ENCODE data around the gene PPP1R26.

PPP1R26 gene

DNA sequence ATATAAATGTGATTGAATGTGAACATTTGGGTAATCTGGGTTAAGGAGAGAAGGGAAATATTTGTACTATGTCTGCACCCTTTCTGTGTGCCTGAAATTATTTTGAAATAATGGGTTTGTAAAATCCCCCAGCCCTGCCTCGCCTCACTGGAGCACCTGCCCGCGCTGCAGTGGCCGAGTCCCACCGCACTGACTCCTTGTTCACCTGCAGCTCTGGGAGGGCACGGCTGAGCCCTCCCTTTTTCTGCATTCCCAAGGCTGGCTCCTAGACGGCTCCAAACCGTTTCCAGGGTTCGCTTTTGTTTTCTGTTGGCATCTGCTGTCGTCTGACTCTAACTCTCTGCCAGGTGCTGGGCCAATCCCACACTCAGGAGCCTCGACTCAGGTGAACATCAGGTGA lies 17.6 kb upstream of the PPP1R26 start:
- Histone ChIP-seq H3K4me2 (no peak overlapping the region), H3K27me3 (no peaks in the 10 kb centered on the region), H3K9ac (no peak overlapping the region), H3K4me1 (peaks cover 5% of the 10 kb centered on the region), H3K27ac (no peak overlapping the region), H3K4me3 (no peak overlapping the region), H3K36me3 (no peaks in the 10 kb centered on the region), H4K20me1 (no peaks in the 10 kb centered on the region), H3K9me3 (no peaks in the 10 kb centered on the region)
- no peak for TF ChIP-seq Cebpa-rat (IDR thresholded peaks at IDR 0.05)

DNA sequence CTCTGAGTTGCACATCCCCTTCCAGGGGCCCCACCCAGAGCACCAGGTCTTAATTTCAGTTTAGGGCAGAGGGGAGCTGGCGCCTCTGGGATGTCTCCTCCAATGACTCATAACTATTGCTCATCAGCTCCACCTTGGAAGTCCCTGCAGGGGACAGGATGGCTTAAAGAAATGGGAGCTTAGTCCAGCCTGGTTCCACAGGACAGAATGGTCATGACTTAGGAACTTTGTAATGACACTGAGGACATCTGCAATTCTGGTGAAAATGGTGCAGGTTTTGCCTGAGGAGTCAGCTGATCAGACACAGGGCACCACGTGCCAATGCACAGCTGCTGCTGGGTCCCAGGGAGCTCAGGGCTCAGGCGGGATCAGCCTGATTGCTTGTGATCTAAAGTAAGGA lies 16.4 kb upstream of the PPP1R26 start:
- Histone ChIP-seq H4K20me1 (no peaks in the 10 kb centered on the region), H3K36me3 (no peaks in the 10 kb centered on the region), H3K4me3 (no peak overlapping the region), H3K4me2 (no peak overlapping the region), H3K4me1 (peaks cover 5% of the 10 kb centered on the region; the same call in 1 of the 2 replicates), H3K9me3 (no peaks in the 10 kb centered on the region), H3K9ac (no peak overlapping the region), H3K27ac (no peak overlapping the region), H3K27me3 (no peaks in the 10 kb centered on the region)
- no peak for TF ChIP-seq Cebpa-rat (IDR thresholded peaks at IDR 0.05)

DNA sequence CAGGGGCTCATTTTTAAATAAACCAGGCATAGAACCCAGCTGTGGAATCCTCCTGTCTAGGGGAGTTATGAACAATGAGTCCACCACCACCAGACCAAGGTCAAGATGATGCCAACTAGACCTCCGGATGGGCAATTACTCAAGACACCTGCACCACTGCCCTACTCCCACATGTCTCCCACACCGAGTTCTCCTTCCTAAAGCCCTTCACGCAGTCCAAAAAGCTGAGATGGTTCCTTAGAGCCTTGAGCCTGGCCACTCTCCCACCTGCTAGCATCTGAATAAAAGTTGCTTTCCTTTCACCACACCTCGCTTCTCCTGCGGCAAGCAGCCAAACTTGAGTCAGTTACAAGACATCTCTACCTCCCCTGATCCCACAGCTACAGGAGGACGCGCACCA lies 15.4 kb upstream of the PPP1R26 start:
- H3K27ac ChIP-seq = no peak overlapping the region
- H3K36me3 ChIP-seq = no peaks in the 10 kb centered on the region
- no peaks in the 10 kb centered on the region for H3K27me3 ChIP-seq
- no peak overlapping the region for H3K4me3 ChIP-seq
- no peaks in the 10 kb centered on the region for H3K9me3 ChIP-seq
- H3K4me1 ChIP-seq = peaks cover 5% of the 10 kb centered on the region; the same call in 1 of the 2 replicates
- no peak for TF ChIP-seq Cebpa-rat (IDR thresholded peaks at IDR 0.05)
- H3K9ac ChIP-seq = no peak overlapping the region
- no peaks in the 10 kb centered on the region for H4K20me1 ChIP-seq
- no peak overlapping the region for H3K4me2 ChIP-seq

DNA sequence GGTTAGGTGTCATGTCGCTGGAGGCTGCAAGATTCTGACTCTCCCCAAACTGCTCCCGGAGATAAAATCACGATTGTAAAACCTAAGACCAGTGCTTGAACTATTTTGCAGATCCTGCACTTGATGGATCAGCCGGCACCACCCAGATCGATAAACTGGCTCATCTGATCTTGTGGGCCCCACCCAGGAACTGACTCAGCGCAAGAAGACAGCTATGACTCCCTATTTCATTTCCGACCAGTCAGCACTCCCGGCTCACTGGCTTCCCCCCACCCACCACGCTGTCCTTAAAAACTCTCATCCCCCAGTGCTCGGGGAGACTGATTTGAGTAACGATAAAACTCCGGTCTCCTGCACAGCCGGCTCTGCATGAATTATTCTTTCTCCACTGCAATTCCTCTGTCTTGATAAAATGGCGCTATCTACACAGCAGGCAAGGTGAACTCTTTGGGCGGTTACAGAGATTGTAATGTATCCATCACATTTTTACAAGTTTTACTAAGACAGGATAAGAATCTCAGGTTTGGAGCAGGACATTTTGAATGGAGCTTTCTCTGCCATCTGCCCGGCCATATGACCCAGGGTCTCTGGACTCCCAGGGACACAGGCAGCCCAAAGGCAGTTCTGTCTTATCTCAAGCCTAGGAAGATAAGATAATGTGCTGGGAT lies 10.6 kb upstream of the PPP1R26 start:
- no peaks in the 10 kb centered on the region for H3K36me3 ChIP-seq
- H3K4me1 ChIP-seq = peaks cover 5% of the 10 kb centered on the region; the same call in 1 of the 2 replicates
- no peak for TF ChIP-seq Cebpa-rat (IDR thresholded peaks at IDR 0.05)
- 0 out of 2 replicates have a peak, but pooled peaks cover 1% of the 10 kb centered on the region for H4K20me1 ChIP-seq
- H3K4me2 ChIP-seq = no peak overlapping the region
- H3K9ac ChIP-seq = no peak overlapping the region
- H3K4me3 ChIP-seq = no peak overlapping the region
- H3K27me3 ChIP-seq = peaks cover 5% of the 10 kb centered on the region; the same call in 1 of the 2 replicates
- no peaks in the 10 kb centered on the region for H3K9me3 ChIP-seq
- H3K27ac ChIP-seq = no peak overlapping the region

DNA sequence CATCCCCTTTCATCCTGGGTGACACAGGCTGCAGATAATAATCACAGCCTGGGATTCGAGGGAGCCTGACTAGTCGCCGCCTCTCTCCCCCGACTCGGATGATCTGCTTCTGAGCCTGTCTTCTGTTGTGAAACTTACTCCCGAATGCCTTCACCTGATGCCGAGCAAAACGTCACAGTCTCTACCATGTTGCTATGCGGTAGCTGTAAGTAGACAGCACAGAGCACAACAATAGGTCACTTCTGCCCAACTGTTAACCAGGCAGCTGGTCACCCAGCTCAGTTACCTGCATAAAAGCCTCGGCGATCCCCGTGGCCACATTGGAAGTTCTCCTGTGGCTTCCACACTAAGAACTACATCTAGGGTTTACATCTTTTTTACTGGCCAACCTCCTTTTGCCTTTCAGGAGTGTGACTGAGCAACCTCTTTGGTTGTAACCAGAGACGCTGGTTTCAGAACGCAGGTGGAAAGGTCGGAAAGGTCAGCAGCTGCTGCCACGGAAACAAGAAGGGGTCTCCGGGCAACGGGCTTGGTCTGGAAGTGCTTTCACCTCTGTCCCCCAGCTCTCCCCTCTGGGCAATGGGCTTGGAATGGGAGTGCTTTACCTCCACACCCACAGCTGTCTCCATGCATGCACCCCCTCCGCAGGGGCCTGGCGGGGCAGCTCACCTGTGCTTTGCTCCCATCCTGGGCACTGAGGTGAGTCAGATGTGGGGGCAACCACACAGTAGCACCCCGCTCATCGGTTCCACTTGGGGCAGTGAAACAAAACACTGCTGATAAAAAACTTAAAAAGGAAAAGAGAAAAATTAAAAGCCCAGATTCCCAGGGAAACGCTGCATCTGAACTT lies 7.6 kb upstream of the PPP1R26 start:
- TF ChIP-seq Cebpa-rat (IDR thresholded peaks at IDR 0.05) = no peak

DNA sequence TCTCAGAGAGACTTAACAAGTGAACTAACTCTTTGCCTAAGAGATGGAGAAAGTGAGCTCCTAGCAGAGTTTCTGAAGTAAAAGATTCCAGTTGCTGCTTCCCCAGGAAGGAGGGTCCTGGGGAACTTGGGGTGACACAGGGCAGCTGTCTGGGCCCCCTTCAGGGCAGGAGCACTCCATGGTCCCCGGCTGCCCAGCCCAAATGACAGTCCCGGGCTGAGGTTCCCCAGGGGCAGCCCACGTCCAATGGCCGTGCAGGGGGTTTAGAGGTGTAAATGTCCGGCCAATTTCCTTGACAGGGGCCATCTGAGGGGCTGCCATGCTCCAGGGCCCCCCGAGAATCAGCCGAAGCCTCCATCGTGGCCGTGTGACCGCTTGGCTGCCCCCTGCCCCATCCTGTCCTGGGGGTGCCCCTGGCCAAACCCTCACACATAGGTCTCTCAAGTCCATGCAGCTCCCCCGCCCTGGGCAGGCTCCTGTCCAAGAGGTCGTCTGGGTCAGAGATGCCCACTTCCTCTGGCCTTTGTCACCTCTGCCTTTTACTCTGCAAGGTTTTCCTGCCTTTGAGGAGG lies 5.5 kb upstream of the PPP1R26 start:
- Histone ChIP-seq H3K4me3 (no peak overlapping the region), H4K20me1 (peaks cover 25% of the 10 kb centered on the region; the same call in 1 of the 2 replicates), H3K27ac (no peak overlapping the region), H3K9ac (no peak overlapping the region), H3K36me3 (no peaks in the 10 kb centered on the region), H3K4me2 (no peak overlapping the region), H3K27me3 (peaks cover 37% of the 10 kb centered on the region), H3K4me1 (0 out of 2 replicates have a peak, but pooled peaks cover 4% of the 10 kb centered on the region), H3K9me3 (no peaks in the 10 kb centered on the region)
- no peak for TF ChIP-seq Cebpa-rat (IDR thresholded peaks at IDR 0.05)

More for the DNA sequence above, 7.6 kb upstream of the PPP1R26 start:
- Histone ChIP-seq H3K9ac (no peak overlapping the region), H3K4me1 (peaks cover 3% of the 10 kb centered on the region; the same call in 1 of the 2 replicates), H4K20me1 (0 out of 2 replicates have a peak, but pooled peaks cover 11% of the 10 kb centered on the region), H3K27me3 (peaks cover 17% of the 10 kb centered on the region; the same call in 1 of the 2 replicates), H3K4me3 (no peak overlapping the region), H3K4me2 (no peak overlapping the region), H3K36me3 (no peaks in the 10 kb centered on the region), H3K27ac (no peak overlapping the region), H3K9me3 (no peaks in the 10 kb centered on the region)

- H3K9me3 ChIP-seq = no peaks in the 10 kb centered on the region
- peaks cover 43% of the 10 kb centered on the region for H3K27me3 ChIP-seq
- H3K27ac ChIP-seq = no peak overlapping the region
- H3K9ac ChIP-seq = no peak overlapping the region
- H3K4me2 ChIP-seq = no peak overlapping the region
- peaks cover 27% of the 10 kb centered on the region; the same call in 1 of the 2 replicates for H4K20me1 ChIP-seq
- H3K36me3 ChIP-seq = no peaks in the 10 kb centered on the region
- H3K4me3 ChIP-seq = no peak overlapping the region
- TF ChIP-seq Cebpa-rat (IDR thresholded peaks at IDR 0.05) = no peak
- 0 out of 2 replicates have a peak, but pooled peaks cover 5% of the 10 kb centered on the region for H3K4me1 ChIP-seq
Observed at GRCh38 chr9:135474915-135475314, 4.7 kb upstream of the PPP1R26 start.

- H3K4me2 ChIP-seq = no peak overlapping the region
- no peak overlapping the region for H3K4me3 ChIP-seq
- H3K36me3 ChIP-seq = no peaks in the 10 kb centered on the region
- peaks cover 20% of the 10 kb centered on the region for H3K4me1 ChIP-seq
- no peak for TF ChIP-seq Cebpa-rat (IDR thresholded peaks at IDR 0.05)
- no peak overlapping the region for H3K9ac ChIP-seq
- peaks cover 58% of the 10 kb centered on the region for H3K27me3 ChIP-seq
- H3K27ac ChIP-seq = no peak overlapping the region
- H4K20me1 ChIP-seq = peaks cover 43% of the 10 kb centered on the region
- H3K9me3 ChIP-seq = no peaks in the 10 kb centered on the region
Observed at GRCh38 chr9:135476561-135477355, 2.8 kb upstream of the PPP1R26 start.

DNA sequence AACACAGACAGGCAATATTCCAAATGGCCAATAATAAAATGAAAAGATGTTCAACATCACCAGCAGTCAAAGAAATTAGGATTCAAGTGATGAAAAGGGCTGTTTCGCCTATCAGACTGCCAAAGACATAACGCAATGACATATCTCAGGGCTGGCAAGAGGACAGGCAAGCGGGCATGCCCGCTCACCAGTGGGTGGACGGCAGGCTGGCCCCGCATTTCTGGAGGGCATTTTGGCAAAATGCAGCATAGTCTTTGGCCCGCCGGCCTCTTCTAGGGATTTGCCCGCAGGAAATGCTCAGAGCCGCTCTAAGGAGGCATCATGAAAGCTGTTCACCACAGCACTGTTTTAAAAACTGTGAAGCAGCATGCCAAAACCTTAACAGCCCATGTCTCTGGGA lies 1.4 kb upstream of the PPP1R26 start:
- Histone ChIP-seq H3K27me3 (peaks cover 70% of the 10 kb centered on the region), H3K4me3 (no peak overlapping the region), H3K4me1 (peaks cover 21% of the 10 kb centered on the region), H3K27ac (no peak overlapping the region), H3K9ac (no peak overlapping the region), H4K20me1 (peaks cover 52% of the 10 kb centered on the region), H3K36me3 (no peaks in the 10 kb centered on the region), H3K4me2 (no peak overlapping the region), H3K9me3 (no peaks in the 10 kb centered on the region)
- TF ChIP-seq Cebpa-rat (IDR thresholded peaks at IDR 0.05) = no peak

Data from BLaER1 (cell line).